ENCODE results near the gene KCNQ5. TPM values are rescaled to one million over a fixed set of nuclear protein-coding genes. Genes with fewer than 3 reads are reported as not detected.
A peak's percentile ranks its signal among the peaks of the same experiment; 100 is the strongest.

Gene KCNQ5
- total RNA-seq, 1 experiment from 2014 or later: 0.27 TPM

DNA sequence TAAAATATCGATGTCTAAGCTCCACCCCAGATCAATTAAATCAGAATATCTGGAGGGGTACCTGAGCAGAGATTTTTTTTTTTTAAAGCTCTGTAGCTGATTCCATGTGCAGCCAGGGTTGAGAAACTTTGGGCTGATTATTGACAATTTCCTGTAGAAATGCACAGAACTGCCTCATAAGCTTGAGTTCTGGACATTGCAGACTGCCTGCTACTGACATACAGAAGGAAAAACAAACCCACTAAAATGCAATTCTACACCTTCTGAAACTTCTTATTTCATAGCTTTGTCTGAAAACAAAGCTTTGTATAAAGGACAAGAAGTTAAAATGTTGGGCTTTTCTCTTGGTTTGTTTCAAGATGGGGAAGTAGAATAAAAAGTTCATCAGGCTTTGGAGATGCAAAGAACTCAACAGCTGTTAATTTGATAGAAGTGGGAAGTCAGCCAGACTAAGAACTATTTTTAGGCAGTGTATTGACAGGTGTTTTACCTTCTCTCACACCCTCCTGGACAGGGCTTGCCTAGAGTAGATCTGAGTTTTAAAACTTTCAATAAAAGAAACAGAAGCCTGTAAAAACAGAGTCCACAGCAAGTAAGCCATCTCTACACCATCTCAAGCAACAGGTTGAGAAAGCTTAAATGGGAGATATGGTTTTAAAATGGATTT, 147.7 kb downstream of the KCNQ5 start:
- in situ Hi-C loops (cut with HindIII; ENCODE audit: low pct_unique_long_range_greater_than_20kb, low sequenced_read_pairs): no loop called here

DNA sequence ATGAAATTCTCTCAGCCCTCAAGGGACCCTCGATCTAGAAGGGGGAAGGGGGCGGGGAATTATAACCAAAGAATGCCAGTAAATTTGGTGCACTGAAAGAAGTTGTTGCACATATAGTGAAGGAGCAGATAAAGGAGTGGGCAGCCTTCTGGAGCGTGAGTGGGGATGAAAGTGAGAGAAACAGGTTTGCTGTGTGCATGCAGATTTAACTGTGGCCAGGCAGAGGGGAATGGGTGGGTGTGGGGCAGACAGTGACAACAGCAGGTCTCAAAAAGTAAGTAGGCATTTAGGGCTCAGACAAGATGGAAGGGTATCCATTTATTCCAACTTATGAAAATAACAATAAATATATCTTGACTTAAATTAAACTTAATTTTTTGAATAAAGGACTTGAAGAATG, 149.1 kb downstream of the KCNQ5 start:
- DNase-seq (ENCODE audit: low read depth): no peak
- in situ Hi-C loops (cut with HindIII; ENCODE audit: low pct_unique_long_range_greater_than_20kb, low sequenced_read_pairs): no loop called here

More for the DNA sequence above, 147.7 kb downstream of the KCNQ5 start:
- no peak for DNase-seq (ENCODE audit: low read depth)

DNA sequence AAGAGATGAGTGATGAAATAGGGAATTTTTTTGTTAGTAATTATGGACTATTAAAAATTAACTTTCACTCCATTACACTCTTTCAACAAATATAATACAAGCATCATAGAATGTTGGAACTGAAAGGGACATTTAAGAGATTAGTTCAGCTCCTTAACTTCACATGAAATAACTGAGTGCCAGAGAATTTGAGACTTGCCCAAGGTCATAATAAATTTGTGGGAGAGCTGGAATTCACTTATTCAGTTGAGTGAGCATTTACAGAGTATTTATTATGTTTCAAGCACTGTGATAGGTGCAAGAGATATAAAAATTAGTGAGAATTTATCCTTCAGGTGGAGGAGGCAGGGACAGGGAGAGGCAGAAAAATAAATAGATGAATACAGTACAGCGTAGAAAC, 154.6 kb downstream of the KCNQ5 start:
- peak; percentile 61 for DNase-seq (ENCODE audit: low read depth)
- in situ Hi-C loops (cut with HindIII; ENCODE audit: low pct_unique_long_range_greater_than_20kb, low sequenced_read_pairs): no loop called here

DNA sequence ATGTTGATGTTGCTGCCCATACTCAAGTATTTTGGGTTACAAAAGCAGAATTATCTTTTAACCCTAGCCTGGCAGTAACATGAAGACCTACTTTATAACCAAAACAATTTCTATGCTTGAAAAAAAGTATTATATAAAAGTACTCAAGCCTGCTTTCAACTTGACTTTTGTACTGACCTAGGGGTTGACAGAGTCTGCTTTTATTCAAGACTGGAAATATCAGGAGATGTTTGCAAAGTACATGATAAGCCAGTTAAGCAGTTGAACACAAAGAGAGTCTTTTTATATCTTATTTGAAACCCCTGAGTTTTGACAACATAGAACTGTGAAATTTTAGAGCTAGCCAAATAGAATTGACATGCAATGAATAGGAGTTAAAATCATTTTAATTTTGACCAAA, 159.8 kb downstream of the KCNQ5 start:
- DNase-seq (ENCODE audit: low read depth): no peak

DNA sequence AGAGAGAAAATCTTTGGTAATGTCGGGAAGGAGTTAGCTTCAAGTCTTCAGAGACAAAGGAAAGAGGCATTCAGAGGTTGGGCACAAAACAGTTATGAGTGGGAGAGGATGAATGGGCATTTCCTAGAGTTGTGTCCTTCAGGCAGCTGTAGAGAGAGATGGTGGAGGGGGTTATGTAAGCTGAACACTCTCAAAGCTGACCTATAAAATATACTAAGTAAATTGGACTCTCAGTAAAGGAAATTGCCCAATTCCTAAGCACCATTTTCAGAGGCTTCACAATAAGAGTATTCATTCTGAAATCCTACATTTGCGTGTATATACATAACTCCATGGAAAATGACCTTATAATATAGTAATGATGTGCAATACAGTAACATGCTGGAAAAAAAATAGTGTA, 161.2 kb downstream of the KCNQ5 start:
- in situ Hi-C loops (cut with HindIII; ENCODE audit: low pct_unique_long_range_greater_than_20kb, low sequenced_read_pairs): no loop called here
- DNase-seq (ENCODE audit: low read depth): no peak

More for the DNA sequence above, 159.8 kb downstream of the KCNQ5 start:
- in situ Hi-C loops (cut with HindIII; ENCODE audit: low pct_unique_long_range_greater_than_20kb, low sequenced_read_pairs): no loop called here

DNA sequence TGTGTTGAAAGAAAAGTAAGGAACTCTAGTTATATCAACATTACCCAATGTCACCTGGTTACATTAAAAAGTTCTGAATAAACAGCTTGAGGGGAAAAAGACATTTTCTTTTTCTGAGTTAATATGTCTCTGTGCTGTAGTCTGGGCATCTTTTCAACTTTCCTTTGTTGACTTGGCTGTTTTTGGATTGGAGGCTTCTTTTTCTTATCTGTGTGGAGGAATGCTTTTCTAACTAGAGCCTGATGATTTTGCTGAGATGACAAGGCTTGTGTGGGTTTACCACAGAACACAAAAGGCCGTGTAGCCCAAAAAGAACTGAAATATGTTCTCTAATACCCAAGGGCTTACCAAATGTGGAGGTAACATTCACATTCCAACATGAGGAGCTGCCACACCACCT, 161.8 kb downstream of the KCNQ5 start:
- no peak for DNase-seq (ENCODE audit: low read depth)
- in situ Hi-C loops (cut with HindIII; ENCODE audit: low pct_unique_long_range_greater_than_20kb, low sequenced_read_pairs): no loop called here

DNA sequence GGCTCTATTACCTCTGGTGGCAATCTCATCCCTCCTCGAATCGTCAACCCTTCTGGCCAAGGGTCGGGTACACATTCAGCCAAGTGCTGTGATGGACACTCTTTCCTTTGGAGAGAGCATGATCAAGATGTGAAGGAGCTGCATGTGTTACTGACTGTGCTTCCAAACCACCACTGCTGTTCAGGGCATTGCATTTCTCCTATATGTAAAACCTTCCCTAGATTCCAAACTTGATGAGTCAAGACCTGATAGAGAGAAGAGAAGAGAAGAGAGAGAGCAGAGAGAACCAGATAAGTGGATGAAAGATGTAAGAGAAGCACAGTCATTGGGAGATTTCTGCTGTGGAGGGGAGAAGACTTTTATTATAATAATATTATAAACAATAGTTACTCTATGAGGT, 162.2 kb downstream of the KCNQ5 start:
- in situ Hi-C loops (cut with HindIII; ENCODE audit: low pct_unique_long_range_greater_than_20kb, low sequenced_read_pairs): no loop called here
- no peak for DNase-seq (ENCODE audit: low read depth)

DNA sequence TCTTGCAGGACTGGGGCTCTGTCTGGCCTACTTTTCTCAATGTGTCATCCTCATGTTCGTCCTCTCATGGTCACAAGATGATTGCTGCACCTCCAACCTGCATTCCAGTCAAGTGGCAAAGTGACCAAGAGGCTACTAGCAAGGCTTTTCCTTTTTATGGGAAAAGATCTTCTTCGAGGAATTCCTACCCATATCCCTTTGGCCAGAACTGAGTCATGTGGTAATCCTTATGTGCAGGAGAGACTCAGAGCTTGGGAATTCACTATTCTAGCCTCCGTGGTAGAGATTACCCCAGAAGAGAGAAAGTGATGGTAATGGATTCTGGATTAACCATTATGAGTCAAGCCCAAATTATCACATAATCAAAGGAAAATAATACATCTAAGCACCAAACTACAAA, 162.7 kb downstream of the KCNQ5 start:
- in situ Hi-C loops (cut with HindIII; ENCODE audit: low pct_unique_long_range_greater_than_20kb, low sequenced_read_pairs): no loop called here
- no peak for DNase-seq (ENCODE audit: low read depth)

DNA sequence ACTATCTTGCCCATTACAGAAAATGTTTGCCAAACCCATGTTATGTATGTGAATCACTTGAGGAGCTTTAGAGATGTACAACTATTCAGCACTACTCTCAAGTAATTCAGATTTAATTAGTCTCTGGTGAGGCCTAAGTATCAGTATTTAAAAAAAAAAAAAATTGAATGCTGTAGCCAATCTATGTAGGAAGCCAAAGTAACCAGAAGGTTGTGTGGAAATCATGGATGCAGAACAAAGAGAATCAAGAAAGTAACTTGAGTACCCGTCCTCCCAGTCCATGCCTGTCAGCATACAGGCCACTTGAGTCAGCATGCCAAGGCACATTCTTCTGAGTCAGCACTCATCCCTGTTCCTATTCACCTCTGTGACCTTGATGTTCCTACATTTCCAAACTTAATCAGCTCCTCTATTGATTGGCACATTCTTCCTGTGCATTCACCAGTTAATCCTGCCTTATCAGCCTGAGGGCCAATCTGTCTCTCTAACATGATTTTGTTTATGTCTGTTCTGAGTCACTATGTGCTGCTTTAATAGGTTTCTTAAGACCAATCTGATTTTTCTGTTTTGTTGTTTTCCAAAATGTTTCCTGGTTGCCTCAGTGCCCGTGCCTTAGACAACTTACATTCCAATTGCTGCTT, 165.6 kb downstream of the KCNQ5 start:
- in situ Hi-C loops (cut with HindIII; ENCODE audit: low pct_unique_long_range_greater_than_20kb, low sequenced_read_pairs): no loop called here
- peak; percentile 92 for DNase-seq (ENCODE audit: low read depth)

DNA sequence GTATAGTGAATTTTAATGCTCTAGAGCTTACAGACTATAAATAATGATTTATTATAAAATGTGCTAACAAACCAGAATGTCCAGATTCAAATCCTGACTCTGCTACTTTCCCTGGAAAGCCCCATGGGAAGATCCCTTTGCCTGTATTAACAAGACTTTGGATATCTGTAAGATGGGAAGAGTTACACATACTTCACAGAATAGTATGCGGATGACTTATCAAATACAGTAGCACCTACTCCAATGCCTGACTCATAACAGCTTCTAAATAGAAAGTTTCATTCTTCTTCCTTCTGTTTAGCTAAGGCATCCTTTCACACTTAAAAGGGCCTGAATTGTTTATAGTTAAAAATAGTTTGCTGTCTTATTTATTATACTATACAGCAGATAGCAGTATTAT, 166.3 kb downstream of the KCNQ5 start:
- in situ Hi-C loops (cut with HindIII; ENCODE audit: low pct_unique_long_range_greater_than_20kb, low sequenced_read_pairs): no loop called here
- no peak for DNase-seq (ENCODE audit: low read depth)

DNA sequence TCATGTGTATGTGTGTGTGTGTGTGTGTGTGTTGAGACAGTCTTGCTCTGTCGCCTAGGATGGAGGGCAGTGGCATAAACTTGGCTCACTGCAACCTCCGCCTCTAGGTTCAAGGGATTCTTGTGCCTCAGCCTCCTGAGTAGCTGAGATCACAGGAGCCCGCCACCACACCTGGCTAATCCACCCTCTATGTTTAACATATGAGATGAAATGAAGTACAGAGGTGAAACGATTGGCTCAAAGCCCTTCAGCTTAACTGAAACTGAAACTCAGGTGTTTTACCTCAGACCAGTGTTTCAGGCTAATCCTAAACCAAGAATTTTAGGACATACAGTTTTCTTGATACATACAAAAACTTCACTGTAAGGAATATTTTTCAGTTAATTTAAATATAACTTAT, 167.3 kb downstream of the KCNQ5 start:
- in situ Hi-C loops (cut with HindIII; ENCODE audit: low pct_unique_long_range_greater_than_20kb, low sequenced_read_pairs): no loop called here
- no peak for DNase-seq (ENCODE audit: low read depth)

DNA sequence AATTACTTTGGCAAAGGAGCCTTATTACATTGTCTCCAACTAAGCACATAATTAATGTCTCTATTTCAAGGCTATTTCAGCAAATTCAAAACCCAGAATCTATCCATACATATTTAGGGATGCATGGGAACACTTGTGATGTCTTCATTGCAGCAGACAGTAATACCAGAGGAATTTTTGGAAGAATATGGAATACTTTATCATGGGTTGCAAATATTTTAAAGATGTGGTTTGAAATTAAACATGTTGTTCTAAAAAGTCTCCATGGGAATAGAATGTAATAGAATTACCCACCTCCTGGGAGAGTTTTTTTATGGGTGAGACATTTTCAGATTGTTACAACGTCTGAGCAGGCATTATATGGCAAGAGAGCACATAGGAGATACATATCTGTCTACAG, 170.8 kb downstream of the KCNQ5 start:
- in situ Hi-C loops (cut with HindIII; ENCODE audit: low pct_unique_long_range_greater_than_20kb, low sequenced_read_pairs): no loop called here
- DNase-seq (ENCODE audit: low read depth): no peak

DNA sequence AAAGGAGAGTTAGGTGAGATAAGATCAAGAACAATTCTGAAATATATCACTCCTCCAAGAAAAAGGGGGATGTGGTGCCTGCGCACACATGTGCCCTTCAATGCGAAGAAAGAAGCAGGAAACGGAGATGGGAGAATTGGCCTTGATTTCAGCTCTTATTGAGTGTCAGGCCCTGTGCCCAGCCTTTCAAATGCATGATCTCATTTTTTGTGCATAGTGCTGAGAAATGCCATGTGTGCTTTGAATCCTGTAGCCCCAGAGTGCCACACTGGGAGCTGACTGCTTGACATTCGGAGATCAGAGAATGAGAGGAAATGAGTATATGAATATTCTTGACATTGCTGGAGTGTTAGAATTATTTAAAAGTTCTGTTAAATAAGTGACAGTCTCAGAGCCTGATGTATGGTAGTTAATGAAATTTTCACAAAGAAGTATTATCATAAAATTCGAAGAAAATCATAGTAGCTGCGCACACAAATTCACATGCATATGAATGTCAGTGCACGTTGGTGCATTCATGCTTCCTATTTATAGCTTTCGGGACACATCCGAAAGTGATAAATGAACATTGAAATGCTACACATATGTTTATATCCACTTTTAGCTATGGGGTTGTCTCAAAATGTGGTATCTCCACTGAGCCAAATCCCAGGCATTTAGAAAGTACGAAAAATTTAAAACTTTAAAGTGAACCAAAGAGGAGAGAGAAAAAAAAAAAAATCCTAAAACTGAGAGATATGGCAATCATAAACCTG, 172.0 kb downstream of the KCNQ5 start:
- DNase-seq (ENCODE audit: low read depth): no peak

DNA sequence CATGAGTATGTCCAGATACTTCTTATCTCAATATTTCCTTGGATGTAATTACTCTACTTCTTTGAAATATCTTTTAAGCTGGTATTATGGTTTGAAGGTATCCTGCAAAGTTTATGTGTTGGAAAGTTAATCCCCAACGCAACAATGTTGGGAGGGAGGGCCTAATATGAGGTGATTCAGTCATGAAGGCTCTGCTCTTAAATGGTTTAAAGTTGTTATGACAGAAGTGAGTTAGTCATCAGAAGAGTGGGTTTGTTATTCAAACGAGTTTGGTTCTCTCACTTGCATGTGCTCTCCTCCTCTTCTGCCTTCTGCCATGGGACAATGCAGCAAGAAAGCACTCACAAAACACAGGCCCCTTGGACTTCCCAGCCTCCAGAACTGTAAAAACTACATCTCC, 176.3 kb downstream of the KCNQ5 start:
- peak; percentile 30 for DNase-seq (ENCODE audit: low read depth)

More for the DNA sequence above, 172.0 kb downstream of the KCNQ5 start:
- in situ Hi-C loops (cut with HindIII; ENCODE audit: low pct_unique_long_range_greater_than_20kb, low sequenced_read_pairs): no loop called here

DNA sequence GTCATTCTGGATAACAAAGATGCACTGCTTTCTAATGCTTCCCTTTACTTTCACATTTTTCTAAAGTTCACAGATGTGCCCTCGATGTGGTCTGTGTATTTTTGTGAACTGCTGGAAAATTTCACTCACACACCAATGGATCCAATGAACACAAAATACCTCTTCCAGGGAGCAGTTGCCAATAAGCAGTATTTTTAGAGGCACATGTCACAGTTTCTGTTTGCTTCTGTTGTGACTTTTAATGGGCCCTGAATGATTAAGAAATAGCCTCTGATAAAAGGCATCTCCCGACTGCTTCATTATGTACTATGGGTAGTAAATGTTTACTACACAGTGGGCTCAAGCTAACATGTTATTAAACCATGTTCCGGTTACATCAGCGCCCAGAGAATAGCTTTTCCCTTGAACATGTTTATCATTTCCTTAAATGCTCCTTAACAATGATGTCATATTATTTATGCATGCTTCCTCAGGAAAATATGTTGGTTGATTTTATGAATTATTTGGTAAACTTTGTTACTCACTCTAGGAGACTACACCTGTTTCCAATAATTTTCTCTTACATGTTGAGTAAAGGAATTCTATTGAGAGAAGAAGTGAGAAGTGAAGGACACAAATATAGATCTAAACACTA, 188.0 kb downstream of the KCNQ5 start:
- no peak for DNase-seq (ENCODE audit: low read depth)
- in situ Hi-C loops (cut with HindIII; ENCODE audit: low pct_unique_long_range_greater_than_20kb, low sequenced_read_pairs): no loop called here

More for the DNA sequence above, 176.3 kb downstream of the KCNQ5 start:
- in situ Hi-C loops (cut with HindIII; ENCODE audit: low pct_unique_long_range_greater_than_20kb, low sequenced_read_pairs): no loop called here

DNA sequence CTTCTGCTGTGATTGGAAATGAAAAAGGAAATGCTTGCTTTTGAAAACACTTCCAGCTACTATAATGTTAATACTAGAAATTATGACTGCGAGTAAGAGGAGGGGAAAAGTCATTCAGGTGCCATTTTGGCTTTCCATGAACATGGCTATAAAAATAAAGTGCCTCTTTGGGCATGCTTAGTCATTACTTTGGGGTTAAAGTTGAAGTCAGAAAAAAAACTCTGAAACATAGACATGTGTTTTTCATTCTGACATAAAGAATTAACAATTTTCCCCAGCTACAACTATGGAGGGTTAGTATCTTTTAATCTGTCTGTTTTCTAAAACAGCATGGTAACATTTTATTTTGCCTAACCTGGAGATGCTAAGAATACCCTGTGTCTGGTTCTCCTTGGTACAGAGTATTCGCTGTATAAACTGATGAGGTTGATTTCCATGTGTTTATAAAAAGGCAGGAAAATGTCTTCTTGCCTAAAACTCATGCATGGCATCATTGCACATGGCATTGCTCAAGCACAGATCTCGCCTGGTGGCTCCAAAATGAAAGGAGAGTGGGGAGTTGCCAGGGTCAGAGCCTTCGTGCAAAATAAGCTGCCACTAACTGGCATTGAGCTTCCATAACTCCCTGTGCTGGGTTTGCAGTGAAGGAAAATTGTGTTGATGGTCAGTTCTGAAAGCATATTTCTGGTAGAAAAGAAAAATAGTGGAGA, 188.9 kb downstream of the KCNQ5 start:
- DNase-seq (ENCODE audit: low read depth): no peak
- in situ Hi-C loops (cut with HindIII; ENCODE audit: low pct_unique_long_range_greater_than_20kb, low sequenced_read_pairs): no loop called here

DNA sequence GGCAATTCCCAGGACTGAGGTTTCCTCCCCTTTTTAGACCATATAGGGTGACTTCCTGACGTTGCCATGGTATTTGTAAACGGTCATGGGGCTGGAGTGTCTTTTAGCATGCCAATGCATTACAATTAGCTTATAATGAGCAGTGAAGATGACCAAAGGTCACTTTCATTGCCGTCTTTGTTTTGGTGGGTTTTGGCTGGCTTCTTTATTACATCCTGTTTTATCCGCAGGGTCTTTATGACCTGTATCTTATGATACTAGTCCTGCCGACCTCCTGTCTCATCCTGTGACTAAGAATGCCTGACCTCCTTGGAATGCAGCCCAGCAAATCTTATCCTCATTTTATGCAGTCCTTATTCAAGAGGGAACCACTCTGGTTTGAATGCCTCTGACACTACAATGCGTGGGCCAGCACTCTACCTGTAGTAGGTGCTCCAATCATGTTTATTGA, 190.1 kb downstream of the KCNQ5 start:
- in situ Hi-C loops (cut with HindIII; ENCODE audit: low pct_unique_long_range_greater_than_20kb, low sequenced_read_pairs): no loop called here
- peak; percentile 40 for DNase-seq (ENCODE audit: low read depth)

DNA sequence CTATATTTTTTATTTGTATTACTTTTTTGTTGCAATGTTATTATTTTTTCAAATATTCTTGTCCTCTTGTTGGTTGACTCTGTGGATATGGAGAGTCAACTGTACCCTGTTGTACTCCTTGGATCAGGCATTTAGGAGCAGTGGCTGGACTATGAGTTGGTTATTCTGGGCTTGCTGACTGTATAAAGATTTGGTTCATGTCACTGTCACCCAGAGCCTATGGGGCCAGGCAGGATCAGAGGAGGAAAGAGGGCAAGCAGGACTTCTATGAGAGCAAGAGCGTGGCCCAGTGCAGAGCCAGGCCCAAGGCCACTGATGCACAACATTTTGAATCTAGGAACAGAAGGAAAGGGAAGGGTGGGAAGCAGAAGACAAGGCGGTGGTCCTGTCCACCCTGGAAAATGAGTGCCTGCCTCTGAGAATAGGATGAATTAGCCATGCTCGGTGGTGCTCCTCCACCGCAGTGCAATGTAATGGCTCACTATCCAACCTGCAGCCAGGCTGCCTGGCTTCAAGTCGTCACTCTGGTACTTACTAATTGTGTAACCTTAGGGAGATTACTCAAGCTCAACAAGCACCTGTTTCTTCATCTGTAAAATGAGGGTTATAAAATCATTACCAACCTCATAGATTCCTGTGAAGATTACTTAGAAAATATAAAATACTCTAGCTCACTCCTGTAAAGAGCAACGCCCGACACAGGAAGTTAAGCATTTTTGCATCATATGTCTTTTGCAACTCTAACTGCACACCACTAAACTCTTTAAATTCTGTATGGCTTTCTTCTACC, 192.1 kb downstream of the KCNQ5 start:
- DNase-seq (ENCODE audit: low read depth): no peak
- in situ Hi-C loops (cut with HindIII; ENCODE audit: low pct_unique_long_range_greater_than_20kb, low sequenced_read_pairs): no loop called here

Data from Caki2 (cell line).